ENCODE results near the gene ADGB. TPM values are rescaled to one million over a fixed set of nuclear protein-coding genes. Genes with fewer than 3 reads are reported as not detected.
A peak's percentile ranks its signal among the peaks of the same experiment; 100 is the strongest.
"Not testable (repeated sequence)": the region's sequence is repeated elsewhere in the genome, so short reads cannot be mapped to it uniquely, and the experiment has no call there.

The ADGB gene
- total RNA-seq (ENCODE audit: unreplicated experiment) = not detected
- long read RNA-seq = 0 reads

DNA sequence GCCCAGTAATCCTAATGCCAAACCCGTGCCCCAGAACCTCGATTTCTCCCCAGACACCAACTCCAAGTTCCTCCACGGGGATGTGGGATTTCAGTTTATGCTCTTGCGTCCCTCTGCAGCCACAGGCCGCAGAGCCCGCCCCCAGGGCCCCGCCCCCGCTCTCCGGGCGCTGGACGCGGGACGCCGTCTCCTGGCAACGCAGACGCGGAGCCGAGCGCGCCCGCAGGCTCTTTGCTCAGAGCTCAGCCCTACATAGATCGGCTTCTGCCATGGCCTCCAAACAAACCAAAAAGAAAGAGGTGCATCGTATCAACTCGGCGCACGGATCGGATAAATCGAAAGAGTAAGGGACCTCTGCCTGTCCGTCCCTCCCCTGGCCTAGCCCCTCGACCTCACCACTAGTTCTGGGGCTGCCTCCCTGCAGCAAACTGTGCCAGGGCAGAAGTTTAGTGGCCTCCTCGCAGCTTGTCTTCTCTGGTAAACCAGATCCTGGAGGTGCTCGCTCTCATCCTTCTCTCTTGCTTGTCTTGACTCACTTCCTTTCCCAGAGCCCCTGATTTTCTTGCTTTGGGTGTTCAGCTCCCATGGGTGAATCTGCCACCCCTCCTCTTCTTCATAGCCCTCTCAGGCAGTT, at the start of gene ADGB:
Gene ADGB (plus strand): TSS at position 201 of the 634 bp plus-strand sequence. CDS start 69 bp downstream, at position 270.
- H3K4me3 Mint-ChIP-seq (ENCODE audit: unreplicated experiment) = peak within 1 kb of the TSS; percentile 86
- no peaks in the 10 kb centered on the region for H3K36me3 Mint-ChIP-seq (ENCODE audit: unreplicated experiment)
- TF ChIP-seq CTCF (IDR thresholded peaks at IDR 0.05; ENCODE audit: partially characterized antibody, unreplicated experiment) = no peak
- DNase-seq = peak; percentile 89
- H3K9me3 Mint-ChIP-seq (ENCODE audit: unreplicated experiment) = peaks cover 3% of the 10 kb centered on the region
- peaks cover 25% of the 10 kb centered on the region for H3K4me1 Mint-ChIP-seq (ENCODE audit: low read depth, unreplicated experiment)
- no peak within 1 kb of the TSS for H3K27ac Mint-ChIP-seq (ENCODE audit: unreplicated experiment)
- H3K27me3 Mint-ChIP-seq (ENCODE audit: unreplicated experiment) = peaks cover 4% of the 10 kb centered on the region

DNA sequence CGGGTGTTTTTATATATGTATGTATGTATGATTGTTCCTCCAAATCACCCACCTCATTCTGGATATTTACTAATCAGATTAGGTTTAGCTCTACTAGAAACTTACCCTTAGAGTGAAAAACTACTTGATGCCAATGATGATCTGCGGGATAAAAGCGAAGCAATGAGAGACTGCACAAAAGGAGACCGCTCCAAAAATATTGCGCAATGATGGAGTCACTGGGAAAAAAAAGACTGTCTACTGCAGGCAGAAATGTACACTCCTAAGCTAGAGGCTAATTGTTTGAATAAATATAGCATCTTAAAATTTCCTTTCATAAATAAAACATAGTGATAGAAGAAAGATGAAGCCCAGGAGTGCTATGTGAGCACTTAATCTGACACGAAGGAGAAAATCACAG, 47.9 kb upstream of the ADGB start:
- TF ChIP-seq CTCF (IDR thresholded peaks at IDR 0.05; ENCODE audit: partially characterized antibody, unreplicated experiment) = no peak
- H3K27ac Mint-ChIP-seq (ENCODE audit: unreplicated experiment) = no peak overlapping the region
- H3K4me1 Mint-ChIP-seq (ENCODE audit: low read depth, unreplicated experiment) = no peaks in the 10 kb centered on the region
- no peak for DNase-seq
- H3K9me3 Mint-ChIP-seq (ENCODE audit: unreplicated experiment) = no peaks in the 10 kb centered on the region
- H3K36me3 Mint-ChIP-seq (ENCODE audit: unreplicated experiment) = no peaks in the 10 kb centered on the region
- no peaks in the 10 kb centered on the region for H3K27me3 Mint-ChIP-seq (ENCODE audit: unreplicated experiment)
- no peak overlapping the region for H3K4me3 Mint-ChIP-seq (ENCODE audit: unreplicated experiment)

DNA sequence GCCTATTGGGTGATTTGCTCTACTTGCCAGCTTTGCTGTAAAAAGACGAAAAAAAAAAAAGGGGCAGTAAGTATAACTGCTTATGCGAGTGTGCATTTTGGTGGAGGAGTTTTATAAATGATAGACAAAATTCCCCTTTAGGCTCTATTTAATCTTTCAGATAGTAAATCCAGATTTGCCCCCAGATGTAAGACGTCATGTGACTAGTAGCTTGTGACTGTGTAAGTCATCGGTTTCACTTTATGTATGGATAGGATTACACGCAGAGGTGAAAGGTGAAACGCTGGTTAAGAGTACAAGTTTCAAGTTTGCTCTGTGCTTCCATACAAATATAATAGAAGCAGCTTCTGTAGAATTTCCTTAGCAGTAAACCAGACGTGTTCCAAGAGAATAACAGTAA, 47.2 kb upstream of the ADGB start:
- DNase-seq = no peak
- TF ChIP-seq CTCF (IDR thresholded peaks at IDR 0.05; ENCODE audit: partially characterized antibody, unreplicated experiment) = no peak
- Mint-ChIP-seq H3K27ac (ENCODE audit: unreplicated experiment) (no peak overlapping the region), H3K4me3 (ENCODE audit: unreplicated experiment) (no peak overlapping the region), H3K27me3 (ENCODE audit: unreplicated experiment) (no peaks in the 10 kb centered on the region), H3K9me3 (ENCODE audit: unreplicated experiment) (no peaks in the 10 kb centered on the region), H3K36me3 (ENCODE audit: unreplicated experiment) (no peaks in the 10 kb centered on the region), H3K4me1 (ENCODE audit: low read depth, unreplicated experiment) (no peaks in the 10 kb centered on the region)

- H3K4me1 Mint-ChIP-seq (ENCODE audit: low read depth, unreplicated experiment) = no peaks in the 10 kb centered on the region
- H3K36me3 Mint-ChIP-seq (ENCODE audit: unreplicated experiment) = no peaks in the 10 kb centered on the region
- no peak for DNase-seq
- no peak overlapping the region for H3K27ac Mint-ChIP-seq (ENCODE audit: unreplicated experiment)
- no peaks in the 10 kb centered on the region for H3K27me3 Mint-ChIP-seq (ENCODE audit: unreplicated experiment)
- no peaks in the 10 kb centered on the region for H3K9me3 Mint-ChIP-seq (ENCODE audit: unreplicated experiment)
- no peak overlapping the region for H3K4me3 Mint-ChIP-seq (ENCODE audit: unreplicated experiment)
- no peak for TF ChIP-seq CTCF (IDR thresholded peaks at IDR 0.05; ENCODE audit: partially characterized antibody, unreplicated experiment)
Observed at GRCh38 chr6:146553377-146554135, 45.2 kb upstream of the ADGB start.

DNA sequence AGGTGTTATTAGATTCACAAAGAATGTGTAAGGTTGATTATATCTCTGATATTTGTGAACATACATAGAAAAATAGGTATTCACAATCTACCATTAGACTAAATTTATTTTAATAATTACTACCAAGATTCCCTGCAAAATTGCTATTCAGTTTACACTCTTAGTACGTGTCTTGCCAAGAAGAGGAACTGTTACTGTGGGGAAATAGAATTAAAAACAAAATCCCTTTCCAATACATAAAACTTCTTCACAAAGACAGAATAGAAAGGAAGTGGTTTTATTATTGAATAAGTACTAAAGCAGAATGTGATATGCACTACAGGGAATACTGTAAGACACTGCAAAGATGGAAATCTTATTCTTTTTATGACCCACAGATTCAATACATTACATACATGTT, 38.2 kb upstream of the ADGB start:
- Mint-ChIP-seq H3K36me3 (ENCODE audit: unreplicated experiment) (no peaks in the 10 kb centered on the region), H3K27me3 (ENCODE audit: unreplicated experiment) (no peaks in the 10 kb centered on the region), H3K9me3 (ENCODE audit: unreplicated experiment) (no peaks in the 10 kb centered on the region), H3K4me1 (ENCODE audit: low read depth, unreplicated experiment) (no peaks in the 10 kb centered on the region), H3K4me3 (ENCODE audit: unreplicated experiment) (no peak overlapping the region), H3K27ac (ENCODE audit: unreplicated experiment) (no peak overlapping the region)
- no peak for DNase-seq
- TF ChIP-seq CTCF (IDR thresholded peaks at IDR 0.05; ENCODE audit: partially characterized antibody, unreplicated experiment) = no peak

DNA sequence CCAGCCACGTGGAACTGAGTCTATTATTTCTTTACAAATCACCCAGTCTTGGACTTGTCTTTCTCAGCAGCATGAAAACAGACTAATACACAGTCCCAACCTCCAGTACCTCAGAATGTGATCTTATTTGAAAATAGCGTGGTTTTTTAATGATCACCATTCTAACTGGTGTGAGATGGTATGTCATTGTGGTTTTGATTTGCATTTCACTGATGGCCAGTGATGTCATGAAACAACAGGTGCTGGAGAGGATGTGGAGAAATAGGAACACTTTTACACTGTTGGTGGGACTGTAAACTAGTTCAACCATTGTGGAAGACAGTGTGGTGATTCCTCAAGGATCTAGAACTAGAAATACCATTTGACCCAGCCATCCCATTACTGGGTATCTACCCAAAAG, 32.1 kb upstream of the ADGB start:
- not testable (repeated sequence) for H3K9me3 Mint-ChIP-seq (ENCODE audit: unreplicated experiment); H3K36me3 Mint-ChIP-seq (ENCODE audit: unreplicated experiment); H3K27me3 Mint-ChIP-seq (ENCODE audit: unreplicated experiment); H3K4me1 Mint-ChIP-seq (ENCODE audit: low read depth, unreplicated experiment); H3K27ac Mint-ChIP-seq (ENCODE audit: unreplicated experiment); DNase-seq; H3K4me3 Mint-ChIP-seq (ENCODE audit: unreplicated experiment)

DNA sequence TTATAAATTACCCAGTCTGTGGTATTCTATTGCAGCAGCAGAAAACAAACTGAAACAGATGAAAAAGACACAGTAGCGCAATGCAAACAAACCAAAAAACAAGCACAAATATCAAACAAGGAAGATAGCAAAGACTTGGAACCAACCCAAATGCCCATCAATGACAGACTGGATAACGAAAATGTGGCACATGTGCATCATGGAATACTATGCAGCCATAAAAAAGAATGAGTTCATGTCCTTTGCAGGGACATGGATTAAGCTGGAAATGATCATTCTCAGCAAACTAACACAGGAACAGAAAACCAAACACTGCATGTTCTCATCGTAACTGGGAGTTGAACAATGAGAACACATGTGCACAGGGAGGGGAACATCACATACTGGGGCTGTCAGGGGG, 30.2 kb upstream of the ADGB start:
- not testable (repeated sequence) for H3K27ac Mint-ChIP-seq (ENCODE audit: unreplicated experiment); H3K9me3 Mint-ChIP-seq (ENCODE audit: unreplicated experiment); H3K4me3 Mint-ChIP-seq (ENCODE audit: unreplicated experiment); H3K4me1 Mint-ChIP-seq (ENCODE audit: low read depth, unreplicated experiment); H3K27me3 Mint-ChIP-seq (ENCODE audit: unreplicated experiment); H3K36me3 Mint-ChIP-seq (ENCODE audit: unreplicated experiment); DNase-seq

Data from glutamatergic neuron (in vitro differentiated cells).